HFFc6 (cell line): ENCODE results near the gene HPCA. TPM values are rescaled to one million over a fixed set of nuclear protein-coding genes. Genes with fewer than 3 reads are reported as not detected.

Experiments
- DNase-seq: peaks from one replicate; pipeline ENCODE4 v3.0.0-alpha.2; 2018
- H3K27ac Mint-ChIP-seq: 2 replicates; pipeline ENCODE4 v1.8.0; 2020; ENCODE audit warnings: mild to moderate bottlenecking, mixed read lengths
- H3K27me3 Mint-ChIP-seq: 2 replicates; pipeline ENCODE4 v1.8.0; 2021; ENCODE audit warnings: mild to moderate bottlenecking, moderate library complexity, mixed read lengths; ENCODE audit not compliant: insufficient read depth
- H3K36me3 Mint-ChIP-seq: 2 replicates; pipeline ENCODE4 v1.8.0; 2021; ENCODE audit warnings: low read depth, mixed read lengths
- H3K4me1 Mint-ChIP-seq: 2 replicates; pipeline ENCODE4 v1.8.0; 2020; ENCODE audit warnings: low read depth, mixed read lengths
- H3K4me3 Mint-ChIP-seq: 2 replicates; pipeline ENCODE4 v1.8.0; 2020; ENCODE audit warnings: mild to moderate bottlenecking, moderate library complexity, mixed read lengths
- H3K9me3 Mint-ChIP-seq: 2 replicates; pipeline ENCODE4 v1.8.0; 2020; ENCODE audit warnings: mild to moderate bottlenecking, mixed read lengths
- long read RNA-seq: library from polyadenylated mRNA; unstranded; transcript quantifications from one replicate; pipeline ENCODE4 v2.0.0, GENCODE V29; 2019
- total RNA-seq, 6 experiments: library from RNA; stranded (reverse); fragmentation: NEBNext Ultra II Directional; extraction: Animal tissue kit (Norgen Biotek cat#: 25700); gene quantifications; 2 replicates in 1 of 6; 3 replicates in 5 of 6; pipeline ENCODE4 v1.2.3, GENCODE V29; 2021
- TF ChIP-seq, protein P1 (sequence below): fragments of 200-600 bp; sonication (generic); IDR thresholded peaks from 2 replicates; pipeline ENCODE4 v1.5.0; 2021; ENCODE audit warnings: antibody characterized with exemption, mild to moderate bottlenecking

HPCA gene
- total RNA-seq: under 1 TPM in 1 of 6 experiments, not detected in 5; 0.23 TPM
- long read RNA-seq: 0 reads

DNA sequence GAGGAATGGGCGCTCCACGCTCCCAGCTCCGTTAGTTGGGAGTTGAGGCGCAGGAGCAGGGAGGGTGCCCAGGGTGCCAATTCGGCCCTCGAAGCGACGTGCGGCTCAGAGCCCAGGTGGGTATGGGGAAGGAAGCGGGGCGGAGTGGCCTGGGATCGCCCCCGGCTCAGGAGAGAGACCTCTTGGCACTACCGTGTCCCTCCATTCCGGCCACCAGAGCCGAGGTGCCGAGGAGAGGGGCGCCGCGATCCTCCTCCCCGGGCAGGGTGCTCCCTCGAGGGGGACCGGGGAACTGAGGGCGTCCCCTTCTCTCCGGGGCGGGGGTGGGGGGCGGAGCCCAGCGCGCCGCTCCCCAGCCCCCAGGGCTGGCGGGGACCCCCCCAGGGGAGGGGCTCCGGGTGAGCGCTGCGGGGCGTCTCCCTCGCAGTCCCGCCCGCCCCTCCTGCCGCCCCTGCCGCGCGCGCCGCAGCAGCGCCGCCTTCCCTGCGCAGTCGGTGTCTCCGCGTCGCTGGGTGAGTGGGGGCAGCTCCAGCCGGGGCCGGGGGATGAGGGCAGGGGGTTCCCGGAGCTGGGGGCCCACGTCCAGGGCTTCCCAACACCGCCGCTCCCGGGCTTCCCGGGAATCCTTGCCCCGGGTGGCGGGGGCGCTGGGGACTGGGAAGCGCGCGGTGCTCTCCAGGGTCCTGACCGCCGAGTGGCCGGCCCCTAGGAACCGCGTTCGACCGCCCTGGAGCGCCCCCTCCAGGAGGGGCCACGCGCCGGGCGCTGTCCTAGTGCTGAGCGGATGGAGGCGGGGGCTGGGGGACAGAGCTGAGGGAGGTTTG, at the start of gene HPCA:
Gene HPCA (plus strand): TSS at position 488 of the 824 bp plus-strand sequence. CDS start 2,408 bp downstream, outside the sequence.
- Mint-ChIP-seq H3K9me3 (no peaks in the 10 kb centered on the region), H3K36me3 (no peaks in the 10 kb centered on the region), H3K27me3 (peaks cover 28% of the 10 kb centered on the region), H3K4me1 (peaks cover 3% of the 10 kb centered on the region), H3K27ac (no peak within 1 kb of the TSS), H3K4me3 (no peak within 1 kb of the TSS)
- DNase-seq: no peak
- TF ChIP-seq, protein P1, sequence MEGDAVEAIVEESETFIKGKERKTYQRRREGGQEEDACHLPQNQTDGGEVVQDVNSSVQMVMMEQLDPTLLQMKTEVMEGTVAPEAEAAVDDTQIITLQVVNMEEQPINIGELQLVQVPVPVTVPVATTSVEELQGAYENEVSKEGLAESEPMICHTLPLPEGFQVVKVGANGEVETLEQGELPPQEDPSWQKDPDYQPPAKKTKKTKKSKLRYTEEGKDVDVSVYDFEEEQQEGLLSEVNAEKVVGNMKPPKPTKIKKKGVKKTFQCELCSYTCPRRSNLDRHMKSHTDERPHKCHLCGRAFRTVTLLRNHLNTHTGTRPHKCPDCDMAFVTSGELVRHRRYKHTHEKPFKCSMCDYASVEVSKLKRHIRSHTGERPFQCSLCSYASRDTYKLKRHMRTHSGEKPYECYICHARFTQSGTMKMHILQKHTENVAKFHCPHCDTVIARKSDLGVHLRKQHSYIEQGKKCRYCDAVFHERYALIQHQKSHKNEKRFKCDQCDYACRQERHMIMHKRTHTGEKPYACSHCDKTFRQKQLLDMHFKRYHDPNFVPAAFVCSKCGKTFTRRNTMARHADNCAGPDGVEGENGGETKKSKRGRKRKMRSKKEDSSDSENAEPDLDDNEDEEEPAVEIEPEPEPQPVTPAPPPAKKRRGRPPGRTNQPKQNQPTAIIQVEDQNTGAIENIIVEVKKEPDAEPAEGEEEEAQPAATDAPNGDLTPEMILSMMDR: peak; percentile 77

DNA sequence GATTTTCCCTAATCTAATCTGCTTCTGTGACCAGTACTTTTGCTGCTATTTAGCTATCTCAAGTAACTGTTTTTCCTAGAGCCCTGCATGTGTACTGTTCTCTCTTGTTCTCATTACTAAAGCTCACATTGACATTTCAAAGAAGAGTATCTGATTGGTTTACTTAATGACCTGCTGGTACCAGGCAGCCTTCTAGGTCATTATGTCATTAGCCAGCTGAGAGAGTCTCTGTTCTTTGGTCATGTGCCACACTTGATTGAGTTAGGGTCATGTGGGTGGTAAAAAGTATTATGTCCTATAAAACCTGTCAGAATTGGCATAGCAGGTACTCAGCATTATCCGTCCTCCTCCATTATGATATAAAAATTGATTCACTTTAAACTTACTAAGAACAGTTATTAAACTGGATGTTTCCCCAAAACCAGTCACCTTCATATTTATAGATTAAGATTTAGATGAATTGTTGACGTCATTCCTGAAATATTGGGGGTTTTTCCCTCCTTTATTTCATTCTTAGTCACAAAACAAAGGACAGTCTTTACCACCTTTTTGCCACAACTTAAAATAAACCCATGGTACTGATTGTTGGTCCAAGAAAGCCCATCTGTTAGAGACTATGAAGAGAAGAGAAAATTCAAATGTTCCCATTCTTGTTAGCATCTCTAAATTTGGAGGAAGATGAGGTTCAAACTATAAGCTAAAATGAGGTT, 37.8 kb upstream of the HPCA start:
- TF ChIP-seq, protein P1: no peak
- peaks cover 19% of the 10 kb centered on the region; the same call in 1 of the 2 replicates for H3K36me3 Mint-ChIP-seq
- no peaks in the 10 kb centered on the region; the same call in 1 of the 2 replicates for H3K27me3 Mint-ChIP-seq
- no peaks in the 10 kb centered on the region for H3K4me1 Mint-ChIP-seq
- H3K27ac Mint-ChIP-seq: no peak overlapping the region
- no peaks in the 10 kb centered on the region for H3K9me3 Mint-ChIP-seq
- no peak overlapping the region for H3K4me3 Mint-ChIP-seq
- DNase-seq: no peak

DNA sequence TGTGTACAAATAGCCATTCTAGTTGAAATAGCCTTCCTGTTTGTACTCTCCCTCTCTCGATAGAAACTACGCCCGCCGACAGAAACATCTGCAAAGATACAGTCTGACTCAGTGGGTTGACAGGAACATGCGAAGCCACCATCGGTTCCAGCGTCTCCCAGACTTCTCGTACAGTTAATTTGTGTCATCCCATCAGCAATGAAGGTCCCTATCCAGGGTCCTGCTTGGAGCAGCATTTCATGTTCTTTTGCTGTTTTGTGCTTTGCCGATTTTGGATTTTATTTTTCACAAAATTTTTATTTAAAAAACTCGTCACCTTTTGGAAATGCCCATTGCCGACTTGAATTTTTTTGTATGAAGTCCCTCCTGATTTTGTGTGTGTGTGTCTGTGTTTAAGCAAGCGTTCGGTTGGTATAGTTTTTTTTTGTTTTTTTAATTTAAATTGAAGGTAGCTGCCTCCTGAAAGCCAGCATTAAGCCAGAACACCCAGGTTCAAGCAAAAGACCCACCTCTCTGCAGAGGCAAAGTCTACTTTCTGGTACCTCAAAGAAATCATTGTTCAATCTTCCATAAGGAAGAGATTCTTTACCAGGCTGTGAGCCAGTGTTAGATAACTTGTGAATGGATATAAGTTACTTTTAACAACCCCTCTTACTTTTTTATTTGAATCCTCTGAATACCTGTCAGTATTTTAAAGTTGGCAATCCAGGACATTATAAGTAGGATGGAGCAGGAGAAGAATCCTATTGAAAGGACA, 30.3 kb upstream of the HPCA start:
- no peak overlapping the region for H3K27ac Mint-ChIP-seq
- no peaks in the 10 kb centered on the region for H3K9me3 Mint-ChIP-seq
- TF ChIP-seq, protein P1: no peak
- no peak for DNase-seq
- H3K36me3 Mint-ChIP-seq: peaks cover 8% of the 10 kb centered on the region; the same call in 1 of the 2 replicates
- H3K4me1 Mint-ChIP-seq: peaks cover 2% of the 10 kb centered on the region
- no peak overlapping the region for H3K4me3 Mint-ChIP-seq
- H3K27me3 Mint-ChIP-seq: no peaks in the 10 kb centered on the region

DNA sequence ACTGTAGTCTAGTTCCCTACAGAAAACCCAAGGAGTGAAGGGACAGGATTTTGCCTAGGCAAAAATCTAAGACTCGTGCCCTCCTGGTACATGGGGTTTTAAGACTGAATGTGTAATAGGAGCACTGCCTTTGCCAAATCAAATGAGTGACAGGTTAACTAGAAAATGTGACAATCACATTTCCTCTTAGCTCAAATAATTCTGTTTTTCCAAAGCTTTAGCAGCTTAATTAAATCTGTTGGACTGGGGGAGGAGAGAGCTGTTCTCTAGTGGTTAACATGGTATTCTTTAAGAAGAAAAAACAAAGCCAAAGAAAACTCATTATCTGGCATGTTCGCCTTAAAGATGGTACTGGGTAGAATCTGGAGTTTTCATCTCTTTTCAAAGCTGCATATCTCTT, 28.2 kb upstream of the HPCA start:
- peaks cover 23% of the 10 kb centered on the region for H3K4me1 Mint-ChIP-seq
- no peaks in the 10 kb centered on the region for H3K9me3 Mint-ChIP-seq
- H3K4me3 Mint-ChIP-seq: no peak overlapping the region
- peaks cover 10% of the 10 kb centered on the region for H3K36me3 Mint-ChIP-seq
- H3K27ac Mint-ChIP-seq: no peak overlapping the region
- DNase-seq: no peak
- TF ChIP-seq, protein P1: no peak
- no peaks in the 10 kb centered on the region for H3K27me3 Mint-ChIP-seq

DNA sequence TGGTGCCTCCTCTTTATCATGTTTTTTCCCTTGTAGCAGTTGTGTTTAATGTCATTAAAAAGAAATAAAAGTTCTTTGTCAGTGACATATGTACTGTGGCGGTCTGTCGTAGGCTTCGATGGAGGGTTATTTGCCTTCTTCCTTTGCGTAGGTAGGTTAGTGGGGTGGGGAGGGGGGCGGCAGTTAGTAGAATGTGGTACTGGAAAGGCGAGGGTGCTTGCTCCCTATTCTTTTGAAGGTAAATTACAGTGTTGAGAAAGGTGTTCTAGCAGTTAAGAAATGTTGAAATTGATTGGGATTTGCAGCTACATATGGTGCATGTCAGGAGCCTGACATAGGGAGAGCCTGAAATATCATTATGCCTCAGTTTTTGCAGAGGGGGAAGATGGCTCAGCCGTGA, 27.5 kb upstream of the HPCA start:
- H3K36me3 Mint-ChIP-seq: peaks cover 8% of the 10 kb centered on the region
- DNase-seq: no peak
- no peak overlapping the region for H3K27ac Mint-ChIP-seq
- H3K9me3 Mint-ChIP-seq: no peaks in the 10 kb centered on the region
- H3K4me1 Mint-ChIP-seq: peaks cover 23% of the 10 kb centered on the region
- H3K4me3 Mint-ChIP-seq: no peak overlapping the region
- TF ChIP-seq, protein P1: no peak
- no peaks in the 10 kb centered on the region for H3K27me3 Mint-ChIP-seq
